ENCODE measurements around the gene VPS11.
"Not testable (repeated sequence)": the region's sequence is repeated elsewhere in the genome, so short reads cannot be mapped to it uniquely, and the experiment has no call there.

Gene VPS11

DNA sequence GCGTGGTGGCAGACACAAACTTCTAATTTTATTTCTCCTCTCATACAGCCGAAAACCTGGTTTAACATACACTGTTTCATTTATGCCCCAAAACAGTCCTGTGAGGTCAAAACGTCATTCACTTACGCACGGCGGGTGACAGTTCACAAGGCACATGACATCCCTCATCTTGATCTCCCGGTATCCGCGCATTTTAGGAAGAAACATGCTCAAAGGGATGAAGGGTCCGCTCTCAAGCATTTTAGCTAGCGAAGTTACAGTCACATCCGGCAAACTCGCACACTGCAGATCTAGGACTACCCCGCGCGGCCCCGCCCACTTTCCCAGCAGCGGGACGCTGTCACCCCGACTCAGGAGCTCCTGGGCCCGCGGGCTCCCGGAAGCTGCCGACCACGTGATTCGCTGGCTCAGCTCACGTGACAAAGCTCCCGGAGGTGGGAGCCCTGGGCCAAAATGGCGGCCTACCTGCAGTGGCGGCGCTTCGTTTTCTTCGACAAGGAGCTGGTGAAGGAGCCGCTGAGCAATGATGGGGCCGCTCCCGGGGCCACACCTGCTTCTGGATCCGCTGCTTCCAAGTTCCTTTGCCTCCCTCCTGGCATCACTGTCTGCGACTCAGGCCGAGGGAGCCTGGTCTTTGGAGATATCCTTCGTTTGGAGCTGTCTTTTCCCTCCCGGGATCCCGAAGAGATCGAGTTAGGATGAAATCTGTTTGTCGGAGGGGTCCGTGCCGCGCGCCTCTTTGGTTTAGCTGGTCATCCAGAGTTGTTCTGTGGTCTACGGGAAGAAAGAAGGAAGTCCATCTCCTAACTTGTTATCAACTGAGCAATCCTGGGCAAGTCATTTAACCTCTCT, at the start of gene VPS11:
VPS11 (plus strand) TSS at position 448 of the 852 bp plus-strand sequence; CDS start at position 454, 6 bp downstream.
- peak; percentile 79 for DNase-seq (ENCODE audit: low read depth, low spot score)

DNA sequence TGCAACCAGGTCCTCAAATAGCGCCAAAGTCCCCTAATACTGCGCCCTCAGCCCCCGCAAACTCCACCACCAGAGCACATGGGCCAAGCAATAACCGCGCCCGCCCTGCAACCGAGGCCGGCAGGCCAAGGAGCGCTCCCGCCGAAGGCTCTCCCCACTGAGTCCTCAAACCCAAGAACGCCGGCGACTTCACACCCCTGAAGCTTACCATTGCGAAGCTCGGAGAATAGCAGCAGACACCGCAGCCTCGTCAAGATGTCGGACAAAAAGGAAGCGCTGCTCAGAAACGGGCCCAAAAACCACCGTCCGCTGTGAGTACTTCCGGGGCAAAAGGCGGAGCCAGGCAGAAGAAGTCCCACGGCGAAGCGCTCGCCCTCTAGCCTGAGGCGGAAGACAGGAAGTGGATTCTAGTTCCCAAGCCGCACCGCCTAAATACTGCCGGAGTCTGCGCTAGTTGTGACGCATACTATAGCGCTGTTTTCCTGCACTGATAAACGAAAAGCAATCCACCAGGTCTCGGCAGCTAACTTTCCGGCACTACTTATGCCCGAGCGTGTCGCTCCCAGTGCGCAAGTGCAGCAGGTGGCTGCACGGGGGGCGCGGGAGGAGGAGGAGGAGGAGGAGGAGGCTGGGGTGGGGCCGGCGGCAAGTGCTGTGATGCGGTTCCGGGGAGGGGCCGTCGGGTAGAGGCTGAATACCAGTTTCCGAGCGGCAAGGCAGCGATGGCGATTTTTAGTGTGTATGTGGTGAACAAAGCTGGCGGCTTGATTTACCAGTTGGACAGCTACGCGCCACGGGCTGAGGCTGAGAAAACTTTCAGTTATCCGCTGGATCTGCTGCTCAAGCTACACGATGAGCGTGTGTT, 49.3 kb upstream of the VPS11 start, which contains the start of the genes RPS25 and TRAPPC4:
RPS25 (minus strand) TSS at position 270 of the 865 bp plus-strand sequence; CDS start at position 211, 59 bp downstream.
TRAPPC4 (plus strand) TSS at position 693 of the 865 bp plus-strand sequence; CDS start at position 723, 30 bp downstream.
- peak; percentile 90 for DNase-seq (ENCODE audit: low read depth, low spot score)

DNA sequence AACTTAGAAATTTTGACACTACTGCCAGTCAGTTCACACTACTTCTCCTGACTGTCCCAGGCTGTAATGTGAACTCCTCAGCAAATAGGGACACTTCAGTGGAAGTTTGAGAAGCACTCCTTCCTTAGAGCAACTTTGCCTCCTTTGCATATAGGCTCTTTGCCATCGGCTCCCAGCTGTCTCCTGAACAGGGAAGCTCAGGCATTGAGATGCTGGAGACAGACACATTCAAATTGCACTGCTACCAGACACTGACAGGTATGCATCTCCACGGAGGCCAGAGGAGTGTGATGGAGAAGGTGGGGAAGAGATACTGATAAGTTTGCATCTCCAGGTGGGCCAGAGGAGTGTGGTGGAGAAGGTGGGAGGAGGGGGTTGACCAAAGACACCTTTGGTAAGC, 47.6 kb upstream of the VPS11 start:
- DNase-seq (ENCODE audit: low read depth, low spot score) = no peak

DNA sequence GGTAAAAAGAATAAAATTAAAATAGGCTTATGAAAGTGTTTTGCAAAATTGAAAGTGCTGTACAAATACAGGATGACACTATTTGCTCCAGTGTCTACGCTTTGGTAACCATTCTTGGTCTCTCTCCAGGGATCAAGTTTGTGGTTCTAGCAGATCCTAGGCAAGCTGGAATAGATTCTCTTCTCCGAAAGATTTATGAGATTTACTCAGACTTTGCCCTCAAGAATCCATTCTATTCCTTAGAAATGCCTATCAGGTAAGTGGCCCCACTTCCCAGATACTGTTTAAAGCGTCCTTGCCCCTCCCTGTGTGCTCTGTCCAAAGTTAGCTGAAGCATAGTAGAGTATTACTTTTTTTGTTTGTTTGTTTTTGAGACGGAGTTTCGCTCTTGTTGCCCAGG, 46.0 kb upstream of the VPS11 start:
- DNase-seq (ENCODE audit: low read depth, low spot score) = no peak

DNA sequence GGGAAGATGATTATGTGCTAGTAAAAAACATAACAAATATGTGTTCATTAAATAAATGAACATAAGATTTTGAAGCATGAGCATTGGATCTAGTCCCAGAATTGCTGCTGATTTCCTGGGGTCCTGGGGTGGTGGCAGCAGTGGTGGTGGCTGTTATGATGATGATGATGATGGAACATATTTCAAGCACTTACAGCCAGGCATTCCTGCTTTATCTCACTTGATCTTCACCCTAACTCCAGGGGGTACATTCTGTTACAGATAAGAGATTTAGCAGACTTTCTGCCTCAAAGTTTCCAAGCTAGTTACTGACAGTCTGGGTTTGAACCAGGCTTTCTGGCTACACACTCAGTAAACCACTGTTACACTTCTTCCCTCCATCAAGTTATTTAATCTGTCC, 43.9 kb upstream of the VPS11 start:
- no peak for DNase-seq (ENCODE audit: low read depth, low spot score)

DNA sequence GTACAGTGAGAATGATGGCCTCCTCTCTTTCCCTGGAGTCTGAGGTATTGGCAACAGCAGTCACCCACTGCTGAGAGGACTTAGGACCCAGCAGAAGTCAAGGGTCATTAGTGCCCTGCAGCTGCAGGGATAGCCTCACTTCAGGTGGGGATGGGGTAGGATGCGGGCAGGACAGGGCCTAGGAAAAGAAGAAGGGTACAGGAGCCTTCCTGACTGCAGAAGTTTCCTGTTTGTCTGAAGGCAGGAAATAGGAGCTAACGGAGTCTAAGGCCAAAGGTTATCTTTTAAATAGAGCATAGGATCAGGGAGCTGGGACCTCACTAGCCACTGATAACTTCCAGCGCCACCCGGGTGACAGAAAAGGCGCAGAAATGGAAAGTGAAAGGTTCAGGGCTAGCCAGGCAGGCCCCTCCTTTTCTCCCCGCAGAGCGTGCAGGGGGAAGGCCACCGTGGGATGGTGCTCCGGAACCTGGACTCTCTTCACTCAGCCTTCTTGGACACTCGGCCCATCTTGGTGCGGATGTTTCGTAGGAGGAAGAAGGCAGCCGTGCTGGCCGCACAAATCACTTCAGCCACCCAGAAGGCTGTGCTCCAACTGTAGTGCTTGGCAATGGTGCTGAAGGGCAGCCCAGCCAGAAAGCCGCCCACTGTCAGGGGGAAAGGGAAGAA, 43.1 kb upstream of the VPS11 start:
- no peak for DNase-seq (ENCODE audit: low read depth, low spot score)

DNA sequence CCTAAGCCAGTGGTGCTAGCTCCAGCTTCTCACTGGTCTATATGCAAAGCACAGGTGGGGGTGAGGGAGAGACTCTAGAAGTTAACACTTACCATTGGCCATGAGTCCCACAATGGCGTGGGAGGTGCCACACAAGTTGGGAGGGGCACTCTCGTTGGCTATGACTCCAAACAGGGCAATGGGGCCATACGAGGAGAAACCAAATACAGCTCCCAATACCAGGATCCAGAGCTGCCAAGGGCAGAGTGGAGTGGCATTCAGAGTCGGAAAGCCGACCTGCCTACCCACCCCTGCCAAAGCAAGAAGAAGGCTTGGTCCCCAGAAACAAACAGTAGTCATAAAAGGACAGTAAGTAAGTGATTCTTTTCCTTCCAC, 42.5 kb upstream of the VPS11 start:
- no peak for DNase-seq (ENCODE audit: low read depth, low spot score)

DNA sequence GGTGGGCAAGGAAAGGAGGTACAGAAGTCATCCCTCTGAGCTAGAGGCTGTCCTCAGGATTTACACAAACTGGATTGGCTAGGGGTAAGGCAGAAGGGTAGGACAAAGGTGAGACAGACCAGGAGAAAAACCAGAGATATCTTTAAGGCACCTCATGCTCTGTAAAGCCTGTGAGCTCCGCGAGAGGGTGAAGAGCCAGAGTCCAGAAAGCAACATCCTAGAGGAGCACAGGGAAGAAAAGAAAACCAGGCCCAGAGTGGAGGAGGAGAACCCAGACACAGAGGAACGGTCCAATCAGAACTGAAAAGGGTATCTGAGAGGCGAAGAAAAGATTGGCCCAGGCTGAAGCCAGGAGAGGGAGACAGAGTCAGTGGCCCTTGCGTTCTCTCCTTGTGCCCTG, 42.1 kb upstream of the VPS11 start:
- no peak for DNase-seq (ENCODE audit: low read depth, low spot score)

DNA sequence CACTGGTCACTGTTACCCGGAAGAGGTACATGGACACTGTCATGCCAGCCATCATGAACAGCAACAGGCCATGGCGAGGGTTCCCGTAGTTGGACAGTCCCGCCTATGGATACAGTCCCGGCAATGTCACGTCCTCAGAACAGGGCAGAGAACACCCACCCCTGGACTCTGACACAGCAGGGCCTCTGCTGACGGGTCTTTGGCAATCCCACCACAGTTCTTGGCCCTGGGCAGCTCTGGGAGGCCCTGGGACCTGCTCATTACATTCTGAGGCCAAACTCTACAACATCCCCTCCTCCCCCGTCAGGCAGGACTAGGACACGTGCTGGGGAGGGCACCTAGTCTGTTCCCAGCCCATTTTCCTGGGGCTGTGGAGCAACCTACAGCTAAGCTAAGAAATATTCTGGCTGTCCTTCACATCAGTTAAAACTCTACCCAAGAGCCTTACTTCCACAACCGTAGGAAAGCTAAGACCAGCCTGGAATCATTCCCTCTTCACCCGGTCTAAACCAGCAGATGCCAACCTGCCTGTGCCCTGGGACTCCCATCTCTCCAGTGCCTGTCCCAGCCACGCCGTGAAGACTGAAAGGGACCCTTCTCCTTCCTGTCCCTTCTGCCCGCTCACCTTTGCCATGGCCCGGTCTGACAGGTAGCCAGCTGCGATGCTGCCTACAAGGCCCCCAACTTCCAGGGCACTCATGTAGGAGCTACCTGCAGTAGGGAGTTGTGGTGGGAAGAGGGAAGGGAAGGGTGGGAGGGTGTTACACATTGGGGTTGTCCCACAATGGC, 41.4 kb upstream of the VPS11 start:
- no peak for DNase-seq (ENCODE audit: low read depth, low spot score)

DNA sequence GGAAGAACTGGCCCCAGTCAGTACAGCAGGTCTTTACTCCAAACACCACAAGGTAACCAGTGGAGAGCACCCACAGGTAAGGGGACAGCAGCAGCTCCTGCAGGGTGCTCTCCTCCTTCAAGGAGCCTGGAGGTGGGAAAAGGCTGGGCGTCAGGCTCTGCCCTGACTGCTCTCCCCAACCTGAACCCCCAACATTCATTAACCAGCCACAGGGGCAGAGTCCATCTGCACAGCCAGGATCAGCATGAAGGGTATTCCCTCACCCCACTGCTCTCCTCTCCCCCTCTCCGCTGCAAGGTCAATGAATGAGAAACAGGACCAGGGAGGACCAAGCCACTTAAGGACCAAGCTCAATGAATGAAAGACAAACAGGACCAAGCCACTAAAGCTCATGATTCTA, 40.6 kb upstream of the VPS11 start:
- no peak for DNase-seq (ENCODE audit: low read depth, low spot score)

DNA sequence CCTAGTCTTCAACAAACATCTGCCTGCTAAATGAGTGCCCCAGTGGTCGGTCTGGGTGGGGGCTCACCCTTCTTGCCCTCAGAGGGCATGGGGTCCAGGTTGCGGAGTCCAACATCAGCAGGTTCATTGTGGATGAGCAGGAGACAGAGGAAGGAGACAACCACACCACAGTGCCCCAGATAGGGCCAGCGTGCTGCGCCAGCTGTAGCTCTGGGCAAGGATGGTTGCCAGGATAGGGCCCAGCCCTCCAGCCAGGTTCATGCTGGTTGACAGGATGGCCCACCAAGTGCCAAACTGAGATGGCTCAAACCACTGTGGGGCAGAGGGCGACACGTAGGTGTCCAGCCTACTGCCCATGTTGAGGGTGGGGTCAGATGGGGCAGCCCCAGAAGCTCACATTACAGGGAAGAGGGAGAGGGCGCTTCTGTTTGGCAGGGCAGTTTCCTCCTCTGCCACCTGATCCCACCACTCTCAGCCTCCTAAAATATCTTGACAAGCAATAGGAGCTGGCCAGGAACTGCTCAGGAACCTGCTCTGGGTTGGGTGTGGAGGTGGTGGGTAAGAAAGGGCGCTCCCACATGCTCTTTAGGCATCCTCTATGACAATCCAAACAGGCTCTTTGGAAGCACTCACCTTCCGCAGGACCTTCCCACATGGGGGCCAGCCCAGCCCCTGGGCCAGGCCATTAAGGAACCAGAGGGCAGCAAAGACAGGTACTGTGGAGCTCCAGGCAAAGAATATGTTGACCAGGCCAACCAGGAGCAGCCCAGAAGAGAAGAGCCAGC, 39.9 kb upstream of the VPS11 start:
- DNase-seq (ENCODE audit: low read depth, low spot score) = no peak

DNA sequence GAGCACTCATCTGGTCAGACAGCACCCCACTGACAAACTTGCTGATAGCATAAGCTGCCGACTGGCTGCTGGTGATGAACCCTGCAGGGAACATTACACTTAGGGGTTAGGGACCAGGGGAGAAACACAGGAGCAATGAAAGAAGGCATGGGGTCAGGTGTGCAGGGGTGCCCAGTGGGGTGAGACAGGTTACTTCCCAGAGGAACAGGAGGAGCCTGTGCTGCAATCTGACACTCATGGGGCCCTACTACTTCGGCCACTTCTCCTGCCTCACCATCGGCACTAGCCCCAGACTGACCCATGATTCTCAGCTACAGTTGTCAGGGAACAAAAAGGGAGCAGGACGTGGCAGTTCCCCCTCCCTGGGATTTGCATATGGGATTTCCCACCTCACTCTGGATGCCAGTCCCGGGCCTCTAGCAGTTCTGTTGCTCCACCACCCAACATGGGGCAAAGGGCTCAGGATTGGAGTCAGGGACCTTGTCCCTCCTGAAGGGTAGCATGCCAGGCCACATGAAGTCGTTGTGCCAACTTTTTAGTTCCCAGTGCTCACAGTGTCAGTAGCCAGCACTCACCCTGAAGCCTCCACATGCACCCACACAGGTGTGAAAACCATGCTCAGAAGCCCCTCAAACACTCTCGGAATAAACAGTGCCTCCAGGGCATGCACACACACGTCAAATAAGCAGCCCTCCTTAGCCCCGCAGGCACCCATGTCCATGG, 39.1 kb upstream of the VPS11 start:
- no peak for DNase-seq (ENCODE audit: low read depth, low spot score)

DNA sequence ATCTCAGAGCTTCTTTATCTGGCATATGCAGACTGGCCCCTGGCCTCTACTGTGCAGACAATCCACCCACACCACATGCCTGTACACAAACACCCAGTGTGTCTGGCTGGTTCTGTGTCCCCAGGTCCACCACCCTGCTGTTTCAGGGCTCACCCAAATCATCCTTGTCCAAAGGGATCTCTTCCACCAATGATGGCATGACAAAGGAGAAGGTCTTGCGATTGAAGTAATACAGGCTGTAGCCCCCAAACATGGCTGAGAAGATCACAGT, 38.6 kb upstream of the VPS11 start:
- no peak for DNase-seq (ENCODE audit: low read depth, low spot score)

DNA sequence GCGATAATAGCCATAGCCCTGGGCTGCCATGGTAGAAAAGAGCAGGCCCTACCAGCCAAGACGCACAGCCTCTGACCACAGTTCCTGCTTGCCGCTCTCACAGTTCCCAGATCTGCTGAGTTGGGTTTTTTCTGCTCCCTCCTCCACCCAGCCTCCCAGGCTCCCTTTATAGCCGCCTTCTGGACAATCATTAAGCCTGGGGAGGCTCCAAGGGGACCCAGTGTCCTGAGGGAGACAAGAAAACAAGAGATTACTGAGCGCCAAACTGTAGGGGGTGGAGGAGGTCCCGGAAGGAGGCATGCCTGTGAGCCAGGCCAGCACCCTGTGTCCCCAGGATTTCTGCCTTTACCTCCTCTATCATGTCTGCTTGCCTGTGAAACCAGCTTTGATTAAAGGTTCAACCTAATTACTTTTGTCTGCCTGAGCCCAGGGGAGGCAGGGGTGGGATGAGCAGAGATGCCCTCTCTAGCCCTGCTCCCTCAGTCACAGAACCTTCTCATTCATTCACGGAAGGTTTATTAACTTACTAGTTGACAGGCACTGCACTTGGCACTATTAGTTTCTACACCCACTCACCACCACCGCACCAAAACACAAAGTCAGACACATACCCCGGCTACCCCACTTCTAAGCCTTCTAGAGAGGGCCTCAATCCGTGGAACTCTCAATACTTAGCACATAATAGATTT, 38.1 kb upstream of the VPS11 start:
- DNase-seq (ENCODE audit: low read depth, low spot score) = no peak

DNA sequence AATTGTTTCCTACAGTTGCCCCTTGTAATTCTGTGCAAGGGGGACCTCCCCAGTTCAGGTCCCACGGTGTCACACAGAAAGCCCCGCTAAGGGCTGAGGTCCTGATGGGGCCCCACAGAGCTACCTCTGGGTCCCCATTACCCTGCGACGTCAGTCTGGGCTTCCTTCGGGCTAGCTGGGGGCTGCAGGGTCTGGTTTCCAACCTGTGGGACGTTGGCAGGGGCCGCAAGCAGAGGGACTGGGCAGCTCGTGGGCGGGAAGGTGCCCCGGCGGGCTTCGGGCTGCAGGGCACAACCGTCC, 37.6 kb upstream of the VPS11 start:
- no peak for DNase-seq (ENCODE audit: low read depth, low spot score)

DNA sequence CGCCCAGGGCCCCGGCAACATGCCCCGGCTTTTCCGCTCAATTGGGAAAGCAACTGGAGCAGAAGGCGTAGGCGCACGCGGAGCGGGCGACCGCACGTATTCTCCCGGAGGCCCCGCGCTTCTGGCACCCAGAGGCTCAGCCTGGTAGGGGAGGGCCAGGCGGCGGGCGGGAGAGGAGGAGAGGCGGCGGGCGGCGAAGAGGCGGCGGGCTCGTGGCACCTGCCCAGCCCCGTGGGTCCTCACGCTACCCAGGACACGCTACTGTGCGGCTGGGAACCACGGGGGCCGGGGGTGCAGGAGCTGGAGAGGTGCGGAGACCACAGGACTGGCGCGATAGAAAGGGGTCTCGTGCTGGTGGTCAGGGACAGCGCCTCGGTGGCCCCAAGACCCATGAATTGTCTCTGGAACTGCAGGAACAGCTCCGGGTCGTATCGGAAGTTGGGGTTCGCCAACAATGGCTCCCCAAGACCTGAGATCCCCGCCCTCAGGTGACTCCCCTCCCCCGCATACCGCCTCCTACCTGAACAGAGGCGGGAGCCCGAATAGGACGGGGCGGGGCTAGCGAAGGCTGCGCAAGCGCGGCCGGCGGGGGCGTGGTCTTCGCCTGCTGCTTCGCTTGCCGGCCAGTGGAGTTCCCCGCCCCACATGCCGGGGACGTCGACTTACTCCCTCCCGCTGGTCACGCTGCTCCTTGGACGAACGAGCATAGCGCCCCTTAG, 37.1 kb upstream of the VPS11 start, which contains the start of gene SLC37A4:
SLC37A4 (minus strand) TSS at position 549 of the 719 bp plus-strand sequence.
- peak; percentile 85 for DNase-seq (ENCODE audit: low read depth, low spot score)

DNA sequence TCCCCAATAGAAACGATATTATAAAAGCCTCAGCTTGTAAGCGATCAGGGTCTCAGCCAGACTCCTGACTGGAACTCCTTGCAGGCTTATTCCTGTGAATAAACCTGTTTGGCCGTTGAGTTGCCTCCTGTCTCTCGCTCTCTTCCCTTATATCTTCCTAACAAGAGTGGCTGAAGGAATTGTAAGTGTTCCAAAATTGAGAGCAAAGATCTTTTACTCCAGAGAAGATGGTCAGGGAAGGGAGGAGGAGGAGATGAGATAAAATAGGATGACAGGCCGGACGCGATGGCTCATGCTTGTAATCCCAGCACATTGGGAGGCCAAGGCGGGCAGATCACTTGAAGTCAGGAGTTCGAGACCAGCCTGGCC, 35.7 kb upstream of the VPS11 start:
- DNase-seq (ENCODE audit: low read depth, low spot score) = no peak

DNA sequence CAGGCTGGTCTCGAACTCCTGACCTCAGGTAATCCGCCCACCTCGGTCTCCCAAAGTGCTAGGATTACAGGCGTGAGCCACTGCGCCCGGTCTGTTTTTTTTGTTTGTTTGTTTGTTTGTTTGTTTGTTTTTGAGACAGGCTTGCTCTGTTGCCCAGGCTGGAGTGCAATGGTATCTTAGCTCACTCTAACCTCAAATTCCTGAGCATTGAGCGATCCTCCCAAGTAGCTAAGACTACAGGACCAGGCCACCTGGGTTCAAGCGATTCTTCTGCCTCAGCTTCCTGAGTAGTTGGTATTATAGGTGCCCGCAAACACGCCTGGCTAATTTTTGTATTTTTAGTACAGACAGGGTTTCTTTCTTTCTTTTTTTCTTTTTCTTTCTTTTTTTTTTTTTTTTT, 34.2 kb upstream of the VPS11 start:
- DNase-seq (ENCODE audit: low read depth, low spot score) = not testable (repeated sequence)

DNA sequence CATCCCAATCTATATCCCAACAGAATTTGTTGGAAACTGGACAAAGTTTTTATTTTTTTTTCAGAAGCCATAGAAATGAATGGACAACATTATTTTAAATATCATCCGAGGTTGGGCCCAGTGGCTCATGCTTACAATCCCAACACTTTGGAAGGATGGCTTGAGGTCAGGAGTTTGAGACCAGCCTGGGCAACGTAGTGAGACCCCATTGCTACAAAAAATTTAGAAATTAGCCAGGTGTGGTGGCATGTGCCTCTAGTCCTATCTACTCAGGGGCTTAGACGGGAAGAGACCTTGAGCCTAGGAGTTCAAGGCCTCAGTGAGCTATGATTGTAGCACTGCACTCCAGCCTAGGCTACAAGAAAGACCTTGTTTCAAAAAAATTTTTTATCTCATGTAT, 32.8 kb upstream of the VPS11 start:
- DNase-seq (ENCODE audit: low read depth, low spot score) = no peak

Data from brain pericyte (primary cell).